OCI-LY3 (cell line): Measurements from ENCODE around the gene GNAI3.

Experiments used
- EZH2phosphoT487 ChIP-seq: fragments of 200-600 bp; shearing (Covaris generic); IDR thresholded peaks from 2 replicates; pipeline ENCODE4 v1.6.1; 2018; ENCODE audit warnings: antibody characterized with exemption, mixed run types, low read depth
- TF ChIP-seq, protein P1 (sequence below): fragments of 200-600, 300-600 bp; sonication (generic); IDR thresholded peaks from 2 replicates; pipeline ENCODE4 v1.5.1; 2014; ENCODE audit warnings: antibody characterized with exemption, low read length, low read depth

- TF ChIP-seq, protein P1, sequence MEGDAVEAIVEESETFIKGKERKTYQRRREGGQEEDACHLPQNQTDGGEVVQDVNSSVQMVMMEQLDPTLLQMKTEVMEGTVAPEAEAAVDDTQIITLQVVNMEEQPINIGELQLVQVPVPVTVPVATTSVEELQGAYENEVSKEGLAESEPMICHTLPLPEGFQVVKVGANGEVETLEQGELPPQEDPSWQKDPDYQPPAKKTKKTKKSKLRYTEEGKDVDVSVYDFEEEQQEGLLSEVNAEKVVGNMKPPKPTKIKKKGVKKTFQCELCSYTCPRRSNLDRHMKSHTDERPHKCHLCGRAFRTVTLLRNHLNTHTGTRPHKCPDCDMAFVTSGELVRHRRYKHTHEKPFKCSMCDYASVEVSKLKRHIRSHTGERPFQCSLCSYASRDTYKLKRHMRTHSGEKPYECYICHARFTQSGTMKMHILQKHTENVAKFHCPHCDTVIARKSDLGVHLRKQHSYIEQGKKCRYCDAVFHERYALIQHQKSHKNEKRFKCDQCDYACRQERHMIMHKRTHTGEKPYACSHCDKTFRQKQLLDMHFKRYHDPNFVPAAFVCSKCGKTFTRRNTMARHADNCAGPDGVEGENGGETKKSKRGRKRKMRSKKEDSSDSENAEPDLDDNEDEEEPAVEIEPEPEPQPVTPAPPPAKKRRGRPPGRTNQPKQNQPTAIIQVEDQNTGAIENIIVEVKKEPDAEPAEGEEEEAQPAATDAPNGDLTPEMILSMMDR: no peak
- TF ChIP-seq EZH2phosphoT487: no peak
Observed at GRCh38 chr1:109569323-109569722, 20.9 kb downstream of the GNAI3 start.
